ENCODE measurements around the gene LATS1. TPM values are rescaled to one million over a fixed set of nuclear protein-coding genes. Genes with fewer than 3 reads are reported as not detected.
"Not testable (repeated sequence)": the region's sequence is repeated elsewhere in the genome, so short reads cannot be mapped to it uniquely, and the experiment has no call there.

LATS1 gene
- polyA plus RNA-seq = 1 to 10 TPM; 3.1 to 7.0 (median 6.3) TPM

- H3K27ac ChIP-seq (ENCODE audit: low read depth, low read length) = peak within 1 kb of the TSS; percentile 88
- 0 to 1% (median 0%) methylated on average over 74 to 82 of the region's 82 CpGs for WGBS, 3 donors
Measured at GRCh38 chr6:149717588-149718458, at the start of gene LATS1. TSS of gene LATS1 (minus strand) at chr6:149718101. CDS start at chr6:149702126, 15,975 bp downstream.

DNA sequence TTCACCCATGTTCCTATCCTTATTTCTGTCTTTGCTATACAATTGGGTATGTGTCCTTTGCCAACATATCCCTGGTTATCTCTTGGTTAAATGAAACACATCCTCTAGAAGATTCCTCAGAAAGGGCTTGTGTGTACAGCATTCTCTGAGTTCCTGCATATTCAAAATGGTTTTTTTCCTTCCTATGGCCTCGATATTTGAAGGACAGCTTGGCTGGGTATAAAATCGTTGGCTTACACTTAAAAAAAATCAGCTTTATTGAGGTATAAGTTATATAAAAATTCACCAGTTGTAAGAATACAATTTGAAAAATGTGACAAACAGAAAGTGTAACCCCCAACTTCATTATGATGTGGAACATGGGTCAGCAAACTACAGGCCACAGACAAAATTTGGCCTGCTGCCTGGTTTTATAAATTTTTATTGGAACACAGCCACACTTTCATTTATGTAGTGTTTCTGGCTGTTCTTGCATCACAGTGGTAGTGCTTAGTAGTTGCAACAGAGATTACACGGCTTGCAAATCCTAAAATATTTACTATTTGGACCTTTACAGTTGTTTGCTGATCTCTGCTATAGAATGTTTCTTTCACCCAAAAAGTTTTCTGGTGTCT, 48.4 kb upstream of the LATS1 start:
- H3K27ac ChIP-seq (ENCODE audit: low read depth, low read length) = no peak overlapping the region
- WGBS, 3 donors = 33 to 84% (median 53%) methylated on average over 3 of the region's 3 CpGs

- H3K27ac ChIP-seq (ENCODE audit: low read depth, low read length) = no peak overlapping the region
Measured at GRCh38 chr6:149763866-149764265, 46.0 kb upstream of the LATS1 start.

DNA sequence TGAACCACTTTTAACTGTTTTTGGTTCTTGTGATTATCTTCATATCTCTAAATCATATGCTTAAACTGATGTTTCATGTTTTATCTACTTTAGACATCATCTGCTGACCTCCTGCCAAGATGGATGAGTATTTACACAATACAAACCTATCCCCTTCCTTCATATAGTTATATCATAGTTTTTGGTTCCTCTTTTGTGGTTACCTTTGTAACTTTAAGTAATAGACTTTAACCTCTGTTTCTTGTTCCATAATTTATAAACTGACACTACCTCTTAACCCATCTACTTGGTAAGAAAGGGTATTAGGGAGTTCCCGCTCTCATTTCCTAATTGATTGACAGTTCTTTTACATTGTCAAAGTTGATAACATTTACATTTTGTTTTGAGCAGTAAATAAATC, 43.5 kb upstream of the LATS1 start:
- 57 to 95% (median 71%) methylated on average over 1 of the region's 1 CpG for WGBS, 3 donors

DNA sequence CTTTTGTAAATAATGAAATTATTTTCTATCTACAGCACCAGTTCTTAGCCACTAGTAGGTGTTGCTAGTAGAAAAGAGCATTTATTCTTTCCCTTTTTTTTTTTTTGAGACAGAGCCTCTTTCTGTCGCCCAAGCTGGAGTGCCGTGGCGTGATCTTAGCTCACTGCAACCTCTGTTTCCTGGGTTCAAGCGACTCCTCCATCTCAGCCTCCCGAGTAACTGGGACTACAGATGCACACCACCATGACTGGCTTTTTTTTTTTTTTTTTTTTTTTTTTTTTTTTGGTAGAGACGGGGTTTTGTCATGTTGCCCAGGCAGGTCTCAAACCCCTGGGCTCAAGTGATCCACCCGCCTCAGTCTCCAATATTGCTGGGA, 38.3 kb upstream of the LATS1 start:
- H3K27ac ChIP-seq (ENCODE audit: low read depth, low read length) = no peak overlapping the region
- WGBS, 3 donors = 92 to 98% (median 95%) methylated on average over 7 of the region's 7 CpGs

More for the DNA sequence above, 43.5 kb upstream of the LATS1 start:
- no peak overlapping the region for H3K27ac ChIP-seq (ENCODE audit: low read depth, low read length)

GRCh38 chr6:149755300-149756260, 37.7 kb upstream of the LATS1 start:
- no peak overlapping the region for H3K27ac ChIP-seq (ENCODE audit: low read depth, low read length)
- WGBS, 3 donors = 81 to 88% (median 85%) methylated on average over 9 of the region's 9 CpGs

DNA sequence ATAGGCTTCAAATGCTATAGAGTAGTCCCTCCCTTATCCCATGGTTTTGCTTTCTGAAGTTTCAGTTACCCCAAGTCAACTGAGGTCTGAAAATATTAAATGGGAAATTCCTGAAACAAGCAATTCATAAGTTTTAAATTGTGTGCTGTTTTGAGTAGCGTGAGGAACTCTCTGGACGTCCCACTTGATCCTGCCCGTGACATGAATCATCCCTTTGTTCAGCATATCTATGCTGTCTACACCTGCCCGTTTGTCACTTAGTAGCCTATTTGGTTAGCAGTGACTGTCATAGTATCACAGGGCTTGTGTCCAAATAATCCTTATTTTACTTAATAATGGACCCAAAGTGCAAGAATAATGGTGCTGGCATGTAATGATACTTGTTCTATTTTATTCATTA, 36.6 kb upstream of the LATS1 start:
- no peak overlapping the region for H3K27ac ChIP-seq (ENCODE audit: low read depth, low read length)
- WGBS, 3 donors = 83 to 93% (median 88%) methylated on average over 4 of the region's 4 CpGs

DNA sequence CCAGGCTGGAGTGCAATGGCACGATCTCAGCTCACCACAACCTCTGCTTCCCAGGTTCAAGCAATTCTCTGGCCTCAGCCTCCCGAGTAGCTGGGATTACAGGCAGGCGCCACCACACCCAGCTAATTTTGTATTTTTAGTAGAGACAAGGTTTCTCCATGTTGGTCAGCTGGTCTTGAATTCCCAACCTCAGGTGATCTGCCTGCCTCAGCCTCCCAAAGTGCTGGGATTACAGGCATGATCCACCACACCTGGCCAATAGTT, 35.4 kb upstream of the LATS1 start:
- H3K27ac ChIP-seq (ENCODE audit: low read depth, low read length) = not testable (repeated sequence)
- 63 to 96% (median 66%) methylated on average over 3 of the region's 3 CpGs for WGBS, 3 donors

DNA sequence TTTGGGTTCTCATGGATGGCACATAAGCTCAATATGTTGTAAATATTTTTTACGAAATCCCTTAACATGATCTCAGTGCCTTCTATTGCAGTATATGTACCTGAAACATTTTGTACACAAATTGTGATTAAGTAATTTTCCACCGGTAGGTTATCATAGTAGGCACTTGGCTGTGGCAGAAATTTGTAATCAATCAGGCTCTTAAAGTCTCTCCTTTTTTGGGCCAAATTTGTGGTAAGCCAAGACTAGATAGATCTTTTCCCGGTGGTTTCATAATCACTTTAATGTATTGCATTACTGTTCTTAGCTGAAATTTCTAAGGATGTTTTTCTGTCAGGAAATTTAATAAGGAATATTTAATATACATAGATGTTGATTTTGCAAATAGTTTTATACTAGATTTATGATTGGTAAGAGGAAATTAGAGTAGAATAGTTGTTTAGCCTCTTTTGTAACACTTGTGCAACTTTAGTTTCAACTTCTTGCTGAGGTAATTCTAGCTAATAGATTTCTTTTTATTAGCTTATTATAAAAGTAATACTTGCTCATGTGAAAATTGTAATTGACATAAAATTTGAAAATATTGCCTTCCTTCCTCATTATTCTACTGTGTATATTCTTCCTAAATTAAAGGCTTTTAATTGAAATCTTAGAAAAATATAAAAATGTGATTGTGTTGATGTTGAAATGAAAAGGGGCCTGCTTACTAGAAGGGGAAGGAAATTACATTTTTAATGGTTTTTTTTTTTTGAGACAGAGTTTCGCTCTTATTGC, 34.9 kb upstream of the LATS1 start:
- WGBS, 3 donors = 40 to 64% (median 49%) methylated on average over 4 of the region's 4 CpGs
- H3K27ac ChIP-seq (ENCODE audit: low read depth, low read length) = no peak overlapping the region

GRCh38 chr6:149751920-149752319, 34.0 kb upstream of the LATS1 start:
- not testable (repeated sequence) for H3K27ac ChIP-seq (ENCODE audit: low read depth, low read length)
- 89 to 95% (median 94%) methylated on average over 5 of the region's 5 CpGs for WGBS, 3 donors

DNA sequence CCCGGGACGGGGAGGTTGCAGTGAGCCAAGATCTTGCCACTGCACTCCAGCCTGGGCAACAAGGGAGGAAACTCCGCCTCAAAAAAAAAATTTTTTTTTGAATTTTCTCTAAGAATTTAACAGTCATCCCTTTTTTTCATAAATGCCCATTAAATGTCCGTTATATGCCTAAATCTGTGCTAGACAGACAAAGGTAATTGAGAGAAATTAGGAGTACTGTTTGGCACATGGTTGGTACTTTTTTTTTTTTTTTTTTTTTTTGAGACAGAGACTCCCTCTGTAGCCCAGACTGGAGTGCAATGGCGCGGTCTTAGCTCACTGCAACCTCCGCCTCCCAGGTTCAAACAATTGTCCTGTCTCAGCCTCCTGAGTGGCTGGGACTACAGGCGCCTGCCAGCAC, 33.3 kb upstream of the LATS1 start:
- 79 to 97% (median 89%) methylated on average over 8 of the region's 8 CpGs for WGBS, 3 donors
- no peak overlapping the region for H3K27ac ChIP-seq (ENCODE audit: low read depth, low read length)

DNA sequence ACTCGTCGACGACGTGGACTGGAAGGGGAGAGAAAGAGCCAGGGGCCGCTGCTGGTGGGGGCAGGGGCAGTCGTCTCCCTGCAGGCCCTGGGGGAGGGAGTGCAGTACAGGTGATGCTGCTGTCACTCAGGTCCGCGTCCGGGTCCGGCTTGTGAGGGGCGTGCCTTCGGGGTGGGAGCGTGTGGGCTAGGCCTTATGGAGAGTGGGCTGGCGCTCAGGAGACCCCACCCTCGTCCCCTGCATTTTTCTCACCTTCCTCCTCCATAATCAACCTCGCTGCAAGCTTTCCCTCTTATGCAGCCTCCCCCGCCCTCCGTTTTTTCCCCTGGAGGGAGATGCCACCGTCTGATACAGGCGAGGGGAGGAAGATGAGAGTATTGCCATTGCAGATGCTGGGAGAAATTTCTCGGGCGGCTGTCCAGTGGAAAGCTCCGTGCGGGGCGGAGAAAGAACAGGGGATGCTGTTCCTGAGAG, 32.3 kb upstream of the LATS1 start:
- 0% methylated on average over 25 of the region's 25 CpGs for WGBS, 3 donors
- peak overlapping the region; percentile 72 for H3K27ac ChIP-seq (ENCODE audit: low read depth, low read length)

DNA sequence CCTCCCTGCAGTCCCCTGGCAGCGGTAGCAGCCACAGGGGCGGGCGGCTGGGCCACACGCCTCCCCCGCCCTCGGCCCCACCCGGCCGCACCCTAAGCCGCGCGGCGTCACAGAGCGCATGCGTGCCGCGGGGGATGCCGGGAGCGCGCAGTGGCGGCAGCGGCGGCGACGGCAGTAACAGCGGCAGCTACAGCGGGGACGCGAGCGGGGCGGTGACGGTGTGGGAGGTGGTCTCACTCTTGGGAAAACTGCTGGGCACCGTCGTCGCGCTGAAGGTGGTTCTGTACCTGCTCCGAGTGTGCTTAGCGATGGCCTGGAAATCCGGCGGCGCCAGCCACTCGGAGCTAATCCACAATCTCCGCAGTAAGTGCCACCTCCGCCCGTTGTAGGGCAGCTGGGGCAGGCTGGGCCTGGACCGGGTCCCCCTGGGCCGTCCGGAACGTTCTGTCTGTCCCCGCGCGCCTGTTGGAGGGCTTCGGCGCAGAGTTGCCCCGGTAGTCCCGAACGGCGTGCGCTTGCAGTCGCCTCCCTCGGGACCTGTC, 31.8 kb upstream of the LATS1 start, which contains the start of gene PCMT1:
Gene PCMT1 (plus strand): TSS at position 148 of the 542 bp plus-strand sequence. CDS start 161 bp downstream, at position 309.
- 0 to 1% (median 0%) methylated on average over 52 to 60 of the region's 60 CpGs for WGBS, 3 donors
- peak within 1 kb of the TSS; percentile 72 for H3K27ac ChIP-seq (ENCODE audit: low read depth, low read length)

DNA sequence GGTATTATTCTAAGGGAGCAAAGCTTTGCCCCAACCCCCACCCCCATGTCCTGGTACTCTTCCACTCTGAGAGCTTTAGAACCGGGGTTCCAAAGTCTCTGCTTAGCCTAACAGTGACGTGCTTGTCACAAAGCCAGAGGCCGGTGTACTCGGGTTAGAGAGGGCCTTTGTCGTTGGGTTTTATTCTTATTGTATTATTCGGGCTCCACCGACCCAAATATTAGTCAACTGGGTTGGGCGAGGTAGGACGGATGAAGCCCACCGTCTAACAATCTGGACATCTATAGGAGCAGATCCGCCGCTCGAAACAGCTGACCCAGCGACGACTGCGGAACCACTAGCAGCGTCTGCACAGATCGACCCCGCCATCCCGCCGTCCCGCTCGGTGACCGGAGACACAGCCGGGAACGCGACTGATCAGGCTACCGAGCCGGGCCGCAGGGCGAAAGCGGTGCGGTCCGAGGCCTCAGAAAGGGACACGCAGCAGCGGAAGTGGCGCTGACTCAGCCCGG, 31.2 kb upstream of the LATS1 start:
- 0% methylated on average over 11 to 25 of the region's 38 CpGs for WGBS, 3 donors
- H3K27ac ChIP-seq (ENCODE audit: low read depth, low read length) = not testable (repeated sequence)

DNA sequence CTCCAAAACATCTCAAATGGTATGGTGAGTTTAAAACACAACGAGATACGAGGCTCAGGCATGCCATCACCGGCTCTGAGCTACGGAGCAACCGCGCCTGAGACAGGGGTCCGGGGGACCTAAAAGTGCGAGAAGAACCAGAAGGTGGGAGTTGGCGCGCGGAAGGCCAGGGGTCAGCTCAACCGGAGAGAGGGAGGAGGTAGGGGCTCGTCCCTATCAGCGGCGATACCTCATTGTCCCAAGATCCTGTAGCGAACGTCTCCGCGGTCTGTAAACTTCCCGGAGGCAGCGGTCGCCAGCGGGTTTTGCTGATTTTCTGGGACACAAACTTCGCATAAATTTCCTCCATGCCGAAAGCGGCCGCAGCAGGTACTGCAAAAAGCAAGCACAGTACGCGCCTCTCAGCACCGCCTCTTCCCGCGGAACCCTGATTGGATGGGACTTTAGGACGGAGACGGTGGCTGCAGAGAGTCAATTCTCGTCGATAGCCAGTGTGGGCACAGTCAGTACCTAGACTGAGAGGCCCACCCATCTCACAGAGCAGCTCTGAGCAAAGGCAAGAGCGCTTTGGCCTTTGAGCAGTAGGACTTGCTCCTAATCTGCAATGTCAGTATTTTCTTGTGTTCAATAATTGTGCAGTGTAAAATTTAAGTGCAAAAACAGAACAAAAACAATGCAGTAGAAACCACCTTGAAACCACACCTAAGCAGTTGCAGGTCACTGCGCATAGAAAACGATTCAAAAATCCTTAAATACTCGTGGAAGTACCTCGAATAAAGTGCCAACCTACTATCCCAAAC, 28.4 kb upstream of the LATS1 start, which contains the start of gene NUP43:
Gene NUP43 (minus strand): TSS at position 383 of the 800 bp plus-strand sequence. CDS start 34 bp downstream, at position 349.
- WGBS, 3 donors = 4 to 5% (median 4%) methylated on average over 41 of the region's 41 CpGs
- H3K27ac ChIP-seq (ENCODE audit: low read depth, low read length) = no peak within 1 kb of the TSS

GRCh38 chr6:149745252-149745651, 27.4 kb upstream of the LATS1 start:
- WGBS, 3 donors = 73 to 84% (median 81%) methylated on average over 10 of the region's 10 CpGs
- not testable (repeated sequence) for H3K27ac ChIP-seq (ENCODE audit: low read depth, low read length)

- 95 to 100% (median 96%) methylated on average over 1 of the region's 1 CpG for WGBS, 3 donors
- H3K27ac ChIP-seq (ENCODE audit: low read depth, low read length) = no peak overlapping the region
Measured at GRCh38 chr6:149734915-149735314, 17.0 kb upstream of the LATS1 start.
